ENCODE results near the gene MID2.
"Not testable (repeated sequence)": the region's sequence is repeated elsewhere in the genome, so short reads cannot be mapped to it uniquely, and the experiment has no call there.

Gene MID2

GRCh38 chrX:107825698-107826237 lies at the start of gene MID2:
TSS of gene MID2 (plus strand) at chrX:107825866. CDS start at chrX:107826427, 561 bp downstream.
- in situ Hi-C loops (cut with HindIII; ENCODE audit: low sequenced_read_pairs), result no loop called here

GRCh38 chrX:107776649-107777535 lies 48.8 kb upstream of the MID2 start:
- in situ Hi-C loops (cut with HindIII; ENCODE audit: low sequenced_read_pairs), result no loop called here

- in situ Hi-C loops (cut with HindIII; ENCODE audit: low sequenced_read_pairs), result no loop called here
Measured at GRCh38 chrX:107777536-107777832, 48.2 kb upstream of the MID2 start, which contains the start of gene NCBP2L. TSS of gene NCBP2L (plus strand) at chrX:107777733. CDS start at chrX:107794221, 16,488 bp downstream.

- in situ Hi-C loops (cut with HindIII; ENCODE audit: low sequenced_read_pairs), result no loop called here
Measured at GRCh38 chrX:107780525-107780924, 45.1 kb upstream of the MID2 start.

GRCh38 chrX:107787827-107788226 lies 37.8 kb upstream of the MID2 start:
- in situ Hi-C loops (cut with HindIII; ENCODE audit: low sequenced_read_pairs), result no loop called here

GRCh38 chrX:107804427-107804826 lies 21.2 kb upstream of the MID2 start:
- in situ Hi-C loops (cut with HindIII; ENCODE audit: low sequenced_read_pairs), result no loop called here

GRCh38 chrX:107805179-107805578 lies 20.5 kb upstream of the MID2 start:
- in situ Hi-C loops (cut with HindIII; ENCODE audit: low sequenced_read_pairs), result no loop called here

GRCh38 chrX:107810053-107810452 lies 15.6 kb upstream of the MID2 start:
- in situ Hi-C loops (cut with HindIII; ENCODE audit: low sequenced_read_pairs), result not testable (repeated sequence)

GRCh38 chrX:107818900-107819521 lies 6.7 kb upstream of the MID2 start:
- in situ Hi-C loops (cut with HindIII; ENCODE audit: low sequenced_read_pairs), result no loop called here

- in situ Hi-C loops (cut with HindIII; ENCODE audit: low sequenced_read_pairs), result no loop called here
Measured at GRCh38 chrX:107823042-107823441, 2.6 kb upstream of the MID2 start.

- in situ Hi-C loops (cut with HindIII; ENCODE audit: low sequenced_read_pairs), result no loop called here
Measured at GRCh38 chrX:107823456-107823855, 2.2 kb upstream of the MID2 start.

GRCh38 chrX:107826238-107827029 lies 768 bp downstream of the MID2 start:
- in situ Hi-C loops (cut with HindIII; ENCODE audit: low sequenced_read_pairs), result no loop called here

GRCh38 chrX:107827030-107827831 lies 1.6 kb downstream of the MID2 start:
- in situ Hi-C loops (cut with HindIII; ENCODE audit: low sequenced_read_pairs), result no loop called here

GRCh38 chrX:107827852-107828251 lies 2.2 kb downstream of the MID2 start:
- in situ Hi-C loops (cut with HindIII; ENCODE audit: low sequenced_read_pairs), result no loop called here

- in situ Hi-C loops (cut with HindIII; ENCODE audit: low sequenced_read_pairs), result no loop called here
Measured at GRCh38 chrX:107829878-107830277, 4.2 kb downstream of the MID2 start.

GRCh38 chrX:107831071-107831730 lies 5.5 kb downstream of the MID2 start:
- in situ Hi-C loops (cut with HindIII; ENCODE audit: low sequenced_read_pairs), result no loop called here

GRCh38 chrX:107834275-107835201 lies 8.9 kb downstream of the MID2 start:
- in situ Hi-C loops (cut with HindIII; ENCODE audit: low sequenced_read_pairs), result no loop called here

GRCh38 chrX:107836958-107837357 lies 11.3 kb downstream of the MID2 start:
- in situ Hi-C loops (cut with HindIII; ENCODE audit: low sequenced_read_pairs), result no loop called here

GRCh38 chrX:107840971-107841370 lies 15.3 kb downstream of the MID2 start:
- in situ Hi-C loops (cut with HindIII; ENCODE audit: low sequenced_read_pairs), result no loop called here

Data from DLD1 (cell line).